AG09309 (cell line): Measurements from ENCODE around the gene POU2AF3.

Experiments
- DNase-seq: peaks from one replicate; pipeline ENCODE4 v3.0.0-alpha.2; 2010; ENCODE audit warnings: low read depth
- H3K4me3 ChIP-seq: 2 replicates; pipeline ENCODE4 v1.5.1; 2011; ENCODE audit warnings: mild to moderate bottlenecking, low read depth, low read length, moderate library complexity; ENCODE audit not compliant: control insufficient read depth
- CTCF ChIP-seq: IDR thresholded peaks from 2 replicates; pipeline ENCODE4 v1.5.1; 2011; ENCODE audit warnings: mild to moderate bottlenecking, low read depth, low read length, inconsistent platforms; ENCODE audit not compliant: insufficient read depth, control insufficient read depth; ENCODE audit errors: missing control alignments

POU2AF3 gene

GRCh38 chr11:111356660-111357048 is 58.3 kb downstream of the POU2AF3 start:
- no peak overlapping the region for H3K4me3 ChIP-seq
- DNase-seq = no peak
- TF ChIP-seq CTCF = no peak

DNA sequence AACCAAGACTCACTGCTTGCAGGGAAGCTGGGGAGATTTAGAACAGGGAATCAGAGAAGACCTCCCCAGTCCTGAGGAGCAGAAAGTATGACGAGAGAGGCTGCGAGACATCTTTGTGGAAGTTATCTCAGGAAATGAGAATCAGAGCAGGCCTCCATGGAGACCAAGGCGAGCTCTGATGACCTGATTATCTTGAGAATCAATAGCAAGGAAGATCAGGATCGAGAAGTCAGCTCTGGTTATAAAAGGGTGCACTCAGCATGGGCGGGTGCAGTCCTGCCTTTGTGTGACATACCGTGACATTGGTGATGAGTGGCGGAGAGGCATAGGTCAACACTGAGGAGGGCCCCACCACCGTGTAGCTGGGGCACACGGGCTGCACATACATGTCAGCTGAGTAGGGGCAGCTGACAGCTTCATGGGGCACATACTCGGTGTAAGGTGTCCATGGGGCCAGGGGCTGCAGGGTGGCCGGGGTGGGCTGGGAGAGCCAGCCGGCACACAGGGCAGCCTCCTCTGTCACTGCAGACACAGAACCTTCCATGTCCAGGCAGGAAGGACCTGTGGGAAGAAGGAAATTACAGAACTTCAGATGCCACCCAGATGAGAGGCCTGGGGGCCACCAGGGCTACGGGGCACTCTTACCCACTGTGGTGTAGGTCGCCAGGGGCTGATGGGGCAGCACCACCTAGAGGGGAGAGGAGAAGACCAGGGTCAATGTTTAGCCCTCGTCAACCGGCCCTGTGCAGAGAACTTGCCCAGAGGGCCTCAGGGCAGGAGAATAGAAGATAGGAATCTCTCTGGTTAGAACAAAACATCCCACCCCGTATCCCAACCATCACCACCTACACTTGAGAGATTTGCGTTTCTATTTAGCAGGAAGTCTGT is 59.0 kb downstream of the POU2AF3 start:
- no peak for DNase-seq
- no peak for TF ChIP-seq CTCF
- no peak overlapping the region for H3K4me3 ChIP-seq
